ACC112 (cell line): ENCODE results near the gene EPHB1.
"Not testable (repeated sequence)": the region's sequence is repeated elsewhere in the genome, so short reads cannot be mapped to it uniquely, and the experiment has no call there.

Experiments
- H2AFZ ChIP-seq: fragments of 200-600 bp; sonication (generic); one replicate; pipeline ENCODE4 v1.6.0; 2017; ENCODE audit warnings: antibody characterized with exemption, low read length; ENCODE audit not compliant: unreplicated experiment
- H3K27ac ChIP-seq: fragments of 200-600 bp; sonication (generic); 2 replicates; pipeline ENCODE4 v1.5.1; 2014; ENCODE audit warnings: low read depth, mild to moderate bottlenecking, antibody characterized with exemption, low read length, moderate library complexity
- H3K27me3 ChIP-seq: fragments of 200-600 bp; sonication (generic); 2 replicates; pipeline ENCODE4 v1.6.1; 2014; ENCODE audit warnings: mild to moderate bottlenecking, antibody characterized with exemption, low read length, moderate library complexity, mixed read lengths; ENCODE audit not compliant: insufficient read depth
- H3K36me3 ChIP-seq: fragments of 200-600 bp; sonication (generic); 2 replicates; pipeline ENCODE4 v1.6.1; 2016; ENCODE audit warnings: mild to moderate bottlenecking, antibody characterized with exemption, low read length, moderate library complexity, mixed read lengths; ENCODE audit not compliant: insufficient read depth
- H3K4me1 ChIP-seq: fragments of 200-600 bp; sonication (generic); one replicate; pipeline ENCODE4 v1.6.1; 2016; ENCODE audit warnings: low read length, mixed read lengths; ENCODE audit not compliant: insufficient read depth, unreplicated experiment, control insufficient read depth
- H3K4me3 ChIP-seq: fragments of 200-600 bp; sonication (generic); 2 replicates; pipeline ENCODE4 v1.5.1; 2014; ENCODE audit warnings: mild to moderate bottlenecking, low read depth, low read length
- H3K79me2 ChIP-seq: fragments of 200-600 bp; sonication (generic); one replicate; pipeline ENCODE4 v1.6.0; 2016; ENCODE audit warnings: low read length; ENCODE audit not compliant: control insufficient read depth, unreplicated experiment, insufficient read depth

EPHB1 gene

GRCh38 chr3:134776518-134776917, 18.5 kb upstream of the EPHB1 start:
- Histone ChIP-seq H3K4me1 (no peaks in the 10 kb centered on the region), H3K4me3 (no peak overlapping the region), H3K79me2 (no peaks in the 10 kb centered on the region), H3K36me3 (no peaks in the 10 kb centered on the region), H2AFZ (no peak overlapping the region), H3K27ac (no peak overlapping the region), H3K27me3 (peaks cover 29% of the 10 kb centered on the region)

- no peaks in the 10 kb centered on the region for H3K79me2 ChIP-seq
- peaks cover 29% of the 10 kb centered on the region for H3K27me3 ChIP-seq
- no peaks in the 10 kb centered on the region for H3K36me3 ChIP-seq
- H3K4me3 ChIP-seq: no peak overlapping the region
- no peak overlapping the region for H2AFZ ChIP-seq
- no peak overlapping the region for H3K27ac ChIP-seq
- H3K4me1 ChIP-seq: no peaks in the 10 kb centered on the region
Measured at GRCh38 chr3:134777341-134777740, 17.7 kb upstream of the EPHB1 start.

GRCh38 chr3:134788283-134788682, 6.8 kb upstream of the EPHB1 start:
- peaks cover 46% of the 10 kb centered on the region for H3K27me3 ChIP-seq
- H3K27ac ChIP-seq, H3K4me1 ChIP-seq, H3K79me2 ChIP-seq, H2AFZ ChIP-seq, H3K36me3 ChIP-seq, H3K4me3 ChIP-seq: not testable (repeated sequence)

GRCh38 chr3:134790065-134790464, 5.0 kb upstream of the EPHB1 start:
- Histone ChIP-seq H3K4me1 (no peaks in the 10 kb centered on the region), H2AFZ (no peak overlapping the region), H3K27ac (no peak overlapping the region), H3K4me3 (no peak overlapping the region), H3K27me3 (peaks cover 48% of the 10 kb centered on the region), H3K79me2 (no peaks in the 10 kb centered on the region), H3K36me3 (no peaks in the 10 kb centered on the region)

GRCh38 chr3:134791992-134792391, 3.1 kb upstream of the EPHB1 start:
- peaks cover 57% of the 10 kb centered on the region for H3K27me3 ChIP-seq
- H3K27ac ChIP-seq: no peak overlapping the region
- H3K4me1 ChIP-seq: no peaks in the 10 kb centered on the region
- H2AFZ ChIP-seq: no peak overlapping the region
- H3K36me3 ChIP-seq: no peaks in the 10 kb centered on the region
- H3K79me2 ChIP-seq: no peaks in the 10 kb centered on the region
- no peak overlapping the region for H3K4me3 ChIP-seq

- Histone ChIP-seq H3K36me3 (no peaks in the 10 kb centered on the region), H3K4me1 (no peaks in the 10 kb centered on the region), H3K4me3 (no peak overlapping the region), H3K79me2 (no peaks in the 10 kb centered on the region), H3K27ac (no peak overlapping the region), H3K27me3 (peaks cover 57% of the 10 kb centered on the region), H2AFZ (no peak overlapping the region)
Measured at GRCh38 chr3:134792700-134793099, 2.4 kb upstream of the EPHB1 start.

GRCh38 chr3:134793562-134793961, 1.5 kb upstream of the EPHB1 start:
- Histone ChIP-seq H3K27me3 (peaks cover 64% of the 10 kb centered on the region), H3K36me3 (no peaks in the 10 kb centered on the region), H3K4me3 (no peak overlapping the region), H3K79me2 (no peaks in the 10 kb centered on the region), H3K27ac (no peak overlapping the region), H3K4me1 (no peaks in the 10 kb centered on the region), H2AFZ (no peak overlapping the region)

- no peaks in the 10 kb centered on the region for H3K79me2 ChIP-seq
- H3K27me3 ChIP-seq: peaks cover 64% of the 10 kb centered on the region
- no peak overlapping the region for H2AFZ ChIP-seq
- no peaks in the 10 kb centered on the region for H3K36me3 ChIP-seq
- H3K4me1 ChIP-seq: no peaks in the 10 kb centered on the region
- no peak overlapping the region for H3K4me3 ChIP-seq
- no peak overlapping the region for H3K27ac ChIP-seq
Measured at GRCh38 chr3:134794323-134794722, 737 bp upstream of the EPHB1 start.

GRCh38 chr3:134795746-134796280, 753 bp downstream of the EPHB1 start:
- Histone ChIP-seq H3K27me3 (peaks cover 66% of the 10 kb centered on the region), H3K4me3 (peak overlapping the region; percentile 76), H3K4me1 (no peaks in the 10 kb centered on the region), H3K27ac (no peak overlapping the region), H2AFZ (no peak overlapping the region), H3K79me2 (no peaks in the 10 kb centered on the region), H3K36me3 (no peaks in the 10 kb centered on the region)

- Histone ChIP-seq H3K4me3 (peak overlapping the region; percentile 76), H3K36me3 (no peaks in the 10 kb centered on the region), H3K79me2 (no peaks in the 10 kb centered on the region), H3K4me1 (no peaks in the 10 kb centered on the region), H3K27me3 (peaks cover 67% of the 10 kb centered on the region), H2AFZ (peak overlapping the region; percentile 24), H3K27ac (no peak overlapping the region)
Measured at GRCh38 chr3:134796281-134797056, 1.4 kb downstream of the EPHB1 start.

- Histone ChIP-seq H3K4me3 (peak overlapping the region; percentile 76), H3K4me1 (no peaks in the 10 kb centered on the region), H2AFZ (no peak overlapping the region), H3K79me2 (no peaks in the 10 kb centered on the region), H3K27ac (no peak overlapping the region), H3K36me3 (no peaks in the 10 kb centered on the region), H3K27me3 (peaks cover 64% of the 10 kb centered on the region)
Measured at GRCh38 chr3:134797057-134797740, 2.1 kb downstream of the EPHB1 start.
